ENCODE results near the gene TMTC2.

TMTC2 gene

DNA sequence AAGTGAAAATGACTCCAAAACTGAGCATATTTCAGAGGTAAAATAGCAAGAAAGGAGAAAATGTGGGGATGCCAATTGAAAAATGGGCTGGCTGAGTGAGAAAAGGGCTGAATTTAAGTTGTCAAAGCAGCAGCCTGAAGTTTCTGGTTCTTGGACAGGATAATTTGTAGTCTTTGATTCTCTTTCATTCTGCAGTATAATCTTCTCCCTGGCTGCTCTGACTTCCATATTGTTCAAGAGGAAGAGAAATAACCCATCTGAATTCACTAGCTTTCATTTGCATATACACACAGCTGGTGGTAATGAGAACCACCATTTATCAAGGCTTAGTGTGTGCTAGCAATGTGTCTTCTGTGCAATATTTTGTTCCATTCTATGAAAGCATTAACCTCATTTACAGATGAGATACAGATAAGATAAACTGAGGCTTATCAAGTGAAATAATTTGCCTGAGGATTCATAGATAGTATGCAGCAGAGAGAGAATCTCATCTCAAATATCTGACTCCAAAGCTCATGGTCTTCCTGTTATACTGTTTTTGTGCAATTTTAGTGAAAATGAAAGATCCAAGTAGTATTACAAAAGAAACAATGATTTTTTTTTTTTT is 184.2 kb downstream of the TMTC2 start:
- Histone ChIP-seq H2AFZ (ENCODE audit: low read depth, low read length) (no peak overlapping the region), H3K9ac (ENCODE audit: low read length) (no peak overlapping the region), H3K9me3 (ENCODE audit: insufficient read depth, low read length) (no peaks in the 10 kb centered on the region), H3K4me1 (ENCODE audit: low read length) (no peaks in the 10 kb centered on the region), H3K36me3 (replicated peaks; ENCODE audit: low read depth, low read length) (no peaks in the 10 kb centered on the region), H3K27ac (ENCODE audit: low read length) (no peak overlapping the region), H4K20me1 (ENCODE audit: insufficient read depth, low read length) (no peaks in the 10 kb centered on the region), H3K4me2 (ENCODE audit: low read length) (no peak overlapping the region), H3K27me3 (ENCODE audit: low read depth, low read length) (no peaks in the 10 kb centered on the region), H3K79me2 (ENCODE audit: low read length) (no peaks in the 10 kb centered on the region), H3K4me3 (ENCODE audit: low read length) (no peak overlapping the region)
- TF ChIP-seq EZH2phosphoT487 (IDR thresholded peaks at IDR 0.05; ENCODE audit: low read depth), result no peak
- TF ChIP-seq CTCF (IDR thresholded peaks at IDR 0.05; ENCODE audit: low read depth, low read length), result no peak

DNA sequence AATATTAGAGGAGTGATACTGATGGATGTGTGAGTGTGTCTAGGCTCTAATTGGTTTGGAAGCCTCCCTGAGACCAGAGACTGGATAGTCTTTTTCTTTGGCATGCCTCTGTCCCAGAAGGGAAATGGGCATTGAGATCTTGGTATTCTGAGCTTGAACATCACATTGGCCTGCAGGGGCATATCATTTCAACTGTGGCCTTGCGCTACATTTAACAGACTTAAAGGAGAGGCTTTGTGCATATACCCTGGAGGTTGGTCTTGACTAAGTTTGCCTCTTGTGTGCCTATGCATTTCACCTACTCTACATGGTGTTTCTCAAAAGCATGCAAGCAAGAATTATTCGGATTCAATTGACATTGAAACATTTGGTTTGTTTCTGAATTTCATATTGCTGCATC is 185.4 kb downstream of the TMTC2 start:
- Histone ChIP-seq H3K36me3 (replicated peaks; ENCODE audit: low read depth, low read length) (no peaks in the 10 kb centered on the region), H3K79me2 (ENCODE audit: low read length) (no peaks in the 10 kb centered on the region), H3K9ac (ENCODE audit: low read length) (no peak overlapping the region), H3K4me2 (ENCODE audit: low read length) (no peak overlapping the region), H3K4me1 (ENCODE audit: low read length) (no peaks in the 10 kb centered on the region), H3K27me3 (ENCODE audit: low read depth, low read length) (no peaks in the 10 kb centered on the region), H4K20me1 (ENCODE audit: insufficient read depth, low read length) (no peaks in the 10 kb centered on the region), H3K9me3 (ENCODE audit: insufficient read depth, low read length) (no peaks in the 10 kb centered on the region), H3K27ac (ENCODE audit: low read length) (no peak overlapping the region), H2AFZ (ENCODE audit: low read depth, low read length) (no peak overlapping the region), H3K4me3 (ENCODE audit: low read length) (no peak overlapping the region)
- no peak for TF ChIP-seq CTCF (IDR thresholded peaks at IDR 0.05; ENCODE audit: low read depth, low read length)
- no peak for TF ChIP-seq EZH2phosphoT487 (IDR thresholded peaks at IDR 0.05; ENCODE audit: low read depth)

GRCh38 chr12:82873309-82873708 is 186.6 kb downstream of the TMTC2 start:
- Histone ChIP-seq H3K27me3 (ENCODE audit: low read depth, low read length) (no peaks in the 10 kb centered on the region), H3K4me2 (ENCODE audit: low read length) (no peak overlapping the region), H3K4me3 (ENCODE audit: low read length) (no peak overlapping the region), H3K27ac (ENCODE audit: low read length) (no peak overlapping the region), H3K79me2 (ENCODE audit: low read length) (no peaks in the 10 kb centered on the region), H2AFZ (ENCODE audit: low read depth, low read length) (no peak overlapping the region), H4K20me1 (ENCODE audit: insufficient read depth, low read length) (no peaks in the 10 kb centered on the region), H3K9me3 (ENCODE audit: insufficient read depth, low read length) (no peaks in the 10 kb centered on the region), H3K4me1 (ENCODE audit: low read length) (no peaks in the 10 kb centered on the region), H3K36me3 (replicated peaks; ENCODE audit: low read depth, low read length) (no peaks in the 10 kb centered on the region), H3K9ac (ENCODE audit: low read length) (no peak overlapping the region)
- TF ChIP-seq CTCF (IDR thresholded peaks at IDR 0.05; ENCODE audit: low read depth, low read length), result no peak
- no peak for TF ChIP-seq EZH2phosphoT487 (IDR thresholded peaks at IDR 0.05; ENCODE audit: low read depth)

GRCh38 chr12:82873951-82874350 is 187.2 kb downstream of the TMTC2 start:
- Histone ChIP-seq H3K9ac (ENCODE audit: low read length) (no peak overlapping the region), H3K27me3 (ENCODE audit: low read depth, low read length) (no peaks in the 10 kb centered on the region), H2AFZ (ENCODE audit: low read depth, low read length) (no peak overlapping the region), H3K9me3 (ENCODE audit: insufficient read depth, low read length) (no peaks in the 10 kb centered on the region), H3K79me2 (ENCODE audit: low read length) (no peaks in the 10 kb centered on the region), H3K4me2 (ENCODE audit: low read length) (no peak overlapping the region), H3K36me3 (replicated peaks; ENCODE audit: low read depth, low read length) (no peaks in the 10 kb centered on the region), H3K27ac (ENCODE audit: low read length) (no peak overlapping the region), H3K4me1 (ENCODE audit: low read length) (no peaks in the 10 kb centered on the region), H3K4me3 (ENCODE audit: low read length) (no peak overlapping the region), H4K20me1 (ENCODE audit: insufficient read depth, low read length) (no peaks in the 10 kb centered on the region)
- TF ChIP-seq CTCF (IDR thresholded peaks at IDR 0.05; ENCODE audit: low read depth, low read length) (no peak), EZH2phosphoT487 (IDR thresholded peaks at IDR 0.05; ENCODE audit: low read depth) (no peak)
